Measurements from ENCODE around the gene COL26A1. TPM values are rescaled to one million over a fixed set of nuclear protein-coding genes. Genes with fewer than 3 reads are reported as not detected.

The COL26A1 gene
- total and polyA plus RNA-seq, 2 of the 4 experiments (the other 2 are of a cell fraction) = not detected

- Histone ChIP-seq H2BK15ac (ENCODE audit: low read depth, low read length) (no peak overlapping the region), H3K36me3 (ENCODE audit: control insufficient read depth, insufficient read depth, low read length) (no peaks in the 10 kb centered on the region), H2AFZ (replicated peaks; ENCODE audit: low read length, poor library complexity) (no peak overlapping the region), H3K14ac (replicated peaks; ENCODE audit: low read depth, low read length) (no peak overlapping the region), H2AK9ac (replicated peaks; ENCODE audit: low read depth, low read length, poor library complexity) (no peak overlapping the region), H3K56ac (ENCODE audit: extremely low read depth, insufficient read depth, low read length) (no peak overlapping the region), H3K79me1 (ENCODE audit: low read depth in 1 of 2, low read length in 2 of 2) (no peaks in the 10 kb centered on the region), H3K27ac (ENCODE audit: insufficient read depth, low read length) (no peak overlapping the region), H3K9me3 (ENCODE audit: control insufficient read depth, insufficient read depth, low read length) (peaks cover 3% of the 10 kb centered on the region), H3K9me1 (ENCODE audit: insufficient read depth, low read length) (no peaks in the 10 kb centered on the region), H3K4me2 (ENCODE audit: low read depth, low read length) (no peak overlapping the region), H3K4ac (ENCODE audit: low read depth, low read length) (no peak overlapping the region), H4K8ac (ENCODE audit: low read depth in 2 of 2, low read length in 2 of 2) (no peak overlapping the region), H2AK5ac (ENCODE audit: low read depth, low read length) (no peak overlapping the region), H3K27me3 (ENCODE audit: control insufficient read depth, insufficient read depth, low read length) (peaks cover 24% of the 10 kb centered on the region), H4K20me1 (ENCODE audit: insufficient read depth, low read length) (no peaks in the 10 kb centered on the region), H2BK20ac (ENCODE audit: low read depth, low read length) (no peak overlapping the region), H2BK120ac (ENCODE audit: low read depth, low read length) (no peak overlapping the region), H3K4me1 (ENCODE audit: control insufficient read depth, insufficient read depth, low read length) (no peaks in the 10 kb centered on the region), H4K91ac (ENCODE audit: insufficient read depth, low read depth, low read length) (no peak overlapping the region), H3K18ac (ENCODE audit: low read depth, low read length) (no peak overlapping the region), H3K23ac (ENCODE audit: low read depth, low read length) (no peak overlapping the region), H3K9ac (ENCODE audit: low read depth, low read length) (no peak overlapping the region), H3K4me3 (ENCODE audit: insufficient read depth, low read depth, low read length) (no peak overlapping the region), H2BK5ac (ENCODE audit: low read depth, low read length, poor library complexity, severe bottlenecking) (no peak overlapping the region), H4K5ac (ENCODE audit: low read depth, low read length) (no peak overlapping the region)
- POLR2A ChIA-PET (ENCODE audit: unreplicated experiment) = no interaction called here
- DNase-seq (no peak), ATAC-seq (ENCODE audit: low read depth) (no peak)
- no TSS peak for BruUV-seq (replicated peaks)
- CTCF ChIA-PET = no interaction called here
- intact Hi-C loops (cut with micrococcal nuclease) = no loop called here
- TF ChIP-seq FOS (IDR thresholded peaks at IDR 0.05; ENCODE audit: low read depth, low read length) (no peak), RCOR1 (IDR thresholded peaks at IDR 0.05; ENCODE audit: insufficient replicate concordance, low read length) (no peak), MXI1 (IDR thresholded peaks at IDR 0.05; ENCODE audit: borderline replicate concordance, low read depth, low read length) (no peak), USF2 (IDR thresholded peaks at IDR 0.05; ENCODE audit: low read depth, low read length) (no peak), MAFK (IDR thresholded peaks at IDR 0.05; ENCODE audit: low read depth, low read length) (no peak), CEBPB (IDR thresholded peaks at IDR 0.05; ENCODE audit: low read depth, low read length) (no peak), RFX5 (IDR thresholded peaks at IDR 0.05; ENCODE audit: low read depth, low read length) (no peak), MAZ (IDR thresholded peaks at IDR 0.05; ENCODE audit: borderline replicate concordance, low read depth, low read length) (no peak)
- 85% methylated on average over 4 of the region's 6 CpGs; no CpG with 5 or more reads in 1 of the 2 experiments for WGBS, 2 experiments (ENCODE audit: extremely low coverage in 2 of 2, insufficient read length in 1 of 2)
- dilution Hi-C loops (cut with HindIII; ENCODE audit: low sequenced_read_pairs, unreplicated experiment) = no loop called here
- in situ Hi-C loops (cut with MboI; ENCODE audit: low sequenced_read_pairs) = no loop called here
Measured at GRCh38 chr7:101593556-101593955, 230.9 kb downstream of the COL26A1 start.
